Activated CD4-positive, CD25-positive, alpha-beta regulatory T cell (primary cell): ENCODE results near the gene EFCAB6.

Experiments used
- DNase-seq, 4 experiments: peaks; one replicate each; lab custom pipeline; 2025; lab: John Stamatoyannopoulos, UW

Gene EFCAB6

DNA sequence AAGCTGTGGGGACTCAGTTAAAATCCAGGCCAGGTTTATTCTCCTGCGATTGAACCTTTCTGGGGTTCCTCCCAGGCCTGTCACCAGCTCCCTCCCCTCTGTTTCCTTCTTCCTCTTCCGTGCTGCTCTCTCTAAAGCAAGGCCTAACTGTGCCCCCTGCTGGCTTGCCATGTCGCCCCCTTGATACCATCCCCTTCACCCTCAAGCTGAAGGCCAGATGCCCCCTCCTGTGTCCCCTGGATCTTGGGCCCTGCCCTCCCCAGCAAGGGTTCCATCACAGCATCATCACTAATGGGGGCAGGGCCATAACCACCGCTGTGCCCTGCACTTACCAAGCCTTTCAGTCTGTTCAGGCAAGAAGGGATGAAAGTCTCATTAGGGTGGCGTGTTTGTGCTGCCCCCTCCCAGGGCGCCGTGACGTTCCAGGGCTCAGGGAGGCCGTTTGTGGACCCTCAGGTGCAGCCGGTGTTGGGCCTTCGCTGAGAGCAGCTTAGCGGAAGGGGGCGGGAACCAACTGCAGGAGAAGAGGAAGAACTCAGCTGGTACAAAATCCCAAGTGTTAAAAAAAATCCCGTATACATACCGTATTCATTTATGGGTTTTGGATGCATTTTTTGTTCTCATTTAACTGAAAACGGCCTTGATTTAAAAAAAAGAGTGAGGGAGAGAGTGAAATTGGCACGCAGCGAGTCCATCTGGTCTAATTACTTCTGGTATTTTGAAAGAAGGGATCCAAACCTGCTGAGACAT is 330.4 kb downstream of the EFCAB6 start:
- DNase-seq = no peak

DNA sequence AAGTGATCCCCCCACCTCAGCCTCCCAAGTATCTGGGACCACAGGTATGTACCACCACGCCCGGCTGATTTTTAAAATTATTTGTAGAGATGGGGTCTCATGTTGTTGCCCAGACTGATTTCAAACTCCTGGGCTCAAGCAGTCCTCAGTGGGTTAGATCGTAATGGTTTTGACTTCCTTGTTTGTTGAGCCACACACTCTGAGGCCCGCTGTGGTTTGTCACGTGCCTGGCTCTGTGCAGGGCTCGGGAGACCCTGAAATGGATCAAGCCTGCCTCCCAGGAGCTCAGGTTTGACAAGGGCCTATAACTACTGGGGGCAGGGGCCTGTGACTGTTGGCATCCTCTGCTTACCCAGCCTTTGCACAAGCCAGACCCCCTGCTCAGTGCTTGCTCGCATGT is 332.1 kb downstream of the EFCAB6 start:
- no peak for DNase-seq

DNA sequence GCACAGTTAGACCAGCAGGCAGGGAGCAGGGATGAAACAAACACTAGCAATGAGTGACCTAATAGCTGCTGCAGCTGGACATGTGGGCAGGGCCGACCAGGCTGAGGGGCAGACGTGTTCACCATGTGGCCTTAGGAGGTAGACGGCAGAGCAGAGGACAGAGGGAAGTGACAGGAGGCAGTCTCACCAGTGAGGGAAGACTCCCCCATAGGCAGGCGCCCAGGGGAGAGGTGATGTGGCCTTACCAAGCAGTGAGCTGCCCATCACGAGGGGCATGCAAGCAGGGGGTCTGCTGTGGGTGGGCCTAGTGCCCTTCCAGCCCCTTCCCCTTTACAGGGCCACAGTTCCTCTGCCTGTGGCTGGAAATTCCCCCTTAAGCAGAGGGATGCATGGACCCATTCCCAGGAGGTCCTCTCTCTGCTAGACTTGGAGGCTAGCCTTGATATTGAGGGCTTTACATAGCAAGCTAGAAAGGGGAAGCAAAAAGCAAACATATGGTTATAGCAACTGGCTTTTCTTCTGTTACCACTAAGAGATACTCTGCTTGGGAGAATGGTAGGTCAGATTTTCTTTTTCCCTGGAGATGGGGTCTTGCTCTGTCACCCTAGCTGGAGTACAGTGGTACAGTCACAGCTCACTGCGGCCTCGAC is 332.7 kb downstream of the EFCAB6 start:
- no peak for DNase-seq
